Endothelial cell of umbilical vein (primary cell): ENCODE data around the gene OR2AJ1. TPM values are rescaled to one million over a fixed set of nuclear protein-coding genes. Genes with fewer than 3 reads are reported as not detected.

ENCODE experiments used
- BruUV-seq: library from RNA; stranded (reverse); fragments of 400-500 nt; replicated peaks from 2 replicates; lab custom pipeline; 2021; lab: Mats Ljungman, UMichigan
- CTCF ChIA-PET: fragments of 300-600, 350-600 bp; sonication (Branson Sonifier 250); formaldehyde crosslinking; loops from one replicate; lab custom pipeline; 2021; ENCODE audit warnings: antibody characterized with exemption, inconsistent platforms; lab: Charles Lee
- POLR2A ChIA-PET: fragments of 300-600, 350-600 bp; sonication (Branson Sonifier 250); formaldehyde crosslinking; loops from one replicate; lab custom pipeline; 2021; ENCODE audit warnings: antibody characterized with exemption, inconsistent platforms; lab: Charles Lee
- DNase-seq: peaks from one replicate; pipeline ENCODE4 v3.0.0-alpha.2; 2011; ENCODE audit warnings: low read depth, low spot score
- FAIRE-seq: peaks from 2 replicates; lab custom pipeline; 2011; peaks lifted over from hg19 to GRCh38; lab: Jason Lieb, UNC
- H2AFZ ChIP-seq: 2 replicates; pipeline ENCODE4 v1.6.0; 2012; ENCODE audit warnings: low read depth, low read length, control low read depth, inconsistent platforms
- H3K27ac ChIP-seq: 2 replicates; pipeline ENCODE4 v1.5.1; 2011; ENCODE audit warnings: low read depth, mild to moderate bottlenecking, control low read depth, low read length, moderate library complexity; ENCODE audit not compliant: insufficient read depth
- H3K27me3 ChIP-seq, 2 experiments: 2 replicates each; pipeline versions ENCODE4 v1.6.0 to v1.6.1; 2011; ENCODE audit warnings: low read length in 2 of 2, mixed read lengths in 1 of 2; ENCODE audit not compliant: control insufficient read depth in 2 of 2, insufficient read depth in 2 of 2
- H3K36me3 ChIP-seq, 2 experiments: 2 replicates in 1 of 2; 3 replicates in 1 of 2; pipeline ENCODE4 v1.5.1; 2011; ENCODE audit warnings: low read length in 2 of 2, mild to moderate bottlenecking in 1 of 2, moderate library complexity in 1 of 2; ENCODE audit not compliant: control insufficient read depth in 2 of 2, insufficient read depth in 2 of 2; ENCODE audit errors: extremely low read depth in 1 of 2
- H3K4me1 ChIP-seq: 3 replicates; pipeline ENCODE4 v1.5.1; 2011; ENCODE audit warnings: mild to moderate bottlenecking, low read length; ENCODE audit not compliant: control insufficient read depth, insufficient read depth; ENCODE audit errors: extremely low read depth
- H3K4me2 ChIP-seq: 2 replicates; pipeline ENCODE4 v1.6.1; 2011; ENCODE audit warnings: low read length, control low read depth, mixed read lengths; ENCODE audit not compliant: insufficient read depth
- H3K4me3 ChIP-seq, 3 experiments: fragments of 200-600 bp in 1 of 3; sonication (generic), shearing (Covaris generic) in 1 of 3; replicated peaks in 1 of 3; 2 replicates each; pipeline ENCODE4 v1.5.1; 2011 to 2016; ENCODE audit warnings: control low read depth in 3 of 3, low read length in 3 of 3, mild to moderate bottlenecking in 2 of 3, inconsistent platforms in 1 of 3, low read depth in 1 of 3, moderate library complexity in 1 of 3; ENCODE audit not compliant: insufficient read depth in 1 of 3
- H3K79me2 ChIP-seq: 2 replicates; pipeline ENCODE4 v1.6.0; 2012; ENCODE audit warnings: low read length, inconsistent platforms; ENCODE audit not compliant: control insufficient read depth, insufficient read depth
- H3K9ac ChIP-seq: replicated peaks from 2 replicates; pipeline ENCODE3; 2011; ENCODE audit warnings: low read length, control low read depth; ENCODE audit not compliant: insufficient read depth; ENCODE audit errors: extremely low read depth
- H3K9me1 ChIP-seq: replicated peaks from 3 replicates; pipeline ENCODE4 v1.6.0; 2011; ENCODE audit warnings: mild to moderate bottlenecking, low read length; ENCODE audit not compliant: control insufficient read depth, insufficient read depth; ENCODE audit errors: extremely low read depth
- H3K9me3 ChIP-seq: replicated peaks from 2 replicates; pipeline ENCODE4 v1.5.1; 2012; ENCODE audit warnings: low read length, inconsistent platforms; ENCODE audit not compliant: control insufficient read depth, insufficient read depth
- H4K20me1 ChIP-seq: replicated peaks from 2 replicates; pipeline ENCODE3; 2011; ENCODE audit warnings: mild to moderate bottlenecking, low read length; ENCODE audit not compliant: control insufficient read depth, insufficient read depth; ENCODE audit errors: extremely low read depth
- CTCF ChIP-seq, 2 donors: IDR thresholded peaks; 1 replicate in 1 of 2; 2 replicates in 1 of 2; pipeline ENCODE4 v1.5.1; 2011; ENCODE audit warnings: low read length in 2 of 2, mild to moderate bottlenecking in 2 of 2, moderate library complexity in 2 of 2, control low read depth in 1 of 2, inconsistent platforms in 1 of 2, low read depth in 1 of 2; ENCODE audit not compliant: insufficient read depth in 1 of 2; ENCODE audit errors: extremely low read depth in 1 of 2
- EZH2 ChIP-seq: IDR thresholded peaks from 2 replicates; pipeline ENCODE4 v1.6.1; 2012; ENCODE audit warnings: borderline replicate concordance, low read depth, mild to moderate bottlenecking, moderate library complexity, low read length, inconsistent platforms; ENCODE audit not compliant: severe bottlenecking
- FOS ChIP-seq: IDR thresholded peaks from 2 replicates; pipeline ENCODE4 v1.6.1; 2011; ENCODE audit warnings: mild to moderate bottlenecking, low read length, moderate library complexity, borderline replicate concordance; ENCODE audit not compliant: insufficient read depth
- GATA2 ChIP-seq: IDR thresholded peaks from 2 replicates; pipeline ENCODE4 v1.7.0; 2011; ENCODE audit warnings: low read depth, mild to moderate bottlenecking, moderate library complexity, mixed read lengths, low read length; ENCODE audit not compliant: insufficient read length, insufficient read depth
- JUN ChIP-seq: IDR thresholded peaks from 2 replicates; pipeline ENCODE4 v1.6.1; 2011; ENCODE audit warnings: borderline replicate concordance, low read depth; ENCODE audit not compliant: insufficient read length, insufficient read depth
- MAX ChIP-seq: IDR thresholded peaks from 2 replicates; pipeline ENCODE4 v1.6.1; 2011; ENCODE audit not compliant: insufficient read depth, insufficient read length
- MYC ChIP-seq: IDR thresholded peaks from one replicate; pipeline ENCODE4 v1.6.1; 2011; ENCODE audit warnings: mild to moderate bottlenecking, low read depth, low read length
- POLR2A ChIP-seq: IDR thresholded peaks from 2 replicates; pipeline ENCODE4 v1.6.1; 2012; ENCODE audit warnings: low read depth, mild to moderate bottlenecking, control low read depth, low read length
- POLR2AphosphoS5 ChIP-seq: IDR thresholded peaks from 2 replicates; pipeline ENCODE4 v1.6.1; 2012; ENCODE audit warnings: low read depth, mild to moderate bottlenecking, control low read depth, low read length, moderate library complexity; ENCODE audit not compliant: insufficient read depth
- dilution Hi-C: fragments of 300-500 bp; cut with MboI; formaldehyde crosslinking; loops from one replicate; pipeline ENCODE4 v1.15.0; 2019; ENCODE audit warnings: low sequenced_read_pairs; ENCODE audit not compliant: extremely low pct_ligation_motif_present
- intact Hi-C: fragments of 100-400 bp; cut with micrococcal nuclease; formaldehyde crosslinking; loops from one replicate; pipeline ENCODE4 v1.10.0; 2022
- polyA plus RNA-seq, 4 experiments: library from polyadenylated mRNA; depleted of rRNA in 3 of 4; stranded (reverse) in 3 of 4; unstranded in 1 of 4; fragments of >200 nt; gene quantifications; 2 replicates each; pipeline versions ENCODE4 v1.2.1 to v1.2.3, GENCODE V29; 2011 to 2012; ENCODE audit warnings: missing spikeins in 1 of 4
- total RNA-seq: library from RNA; stranded (reverse); gene quantifications from 2 replicates; pipeline ENCODE4 v1.2.3, GENCODE V29; 2021

The OR2AJ1 gene
- total and polyA plus RNA-seq, 2 donors (not counting 3 experiments of a cell fraction or from before 2014, with no cell fraction given): not detected

- DNase-seq (no peak), FAIRE-seq (no peak)
- no peak overlapping the region for H3K4me3 ChIP-seq
- TF ChIP-seq MAX (no peak), FOS (no peak), JUN (no peak), CTCF (IDR thresholded peaks at IDR 0.05; ENCODE audit: extremely low read depth in 1 of 2, insufficient read depth in 1 of 2, low read depth in 1 of 2, low read length in 2 of 2) (no peak), EZH2 (no peak), POLR2A (no peak), MYC (no peak), GATA2 (no peak), POLR2AphosphoS5 (no peak)
- dilution Hi-C loops: no loop called here
- no peak overlapping the region for H3K4me2 ChIP-seq
- intact Hi-C loops: no loop called here
- peaks cover 6% of the 10 kb centered on the region for H3K9me3 ChIP-seq
- no peak overlapping the region for H3K9ac ChIP-seq
- no peaks in the 10 kb centered on the region for H3K79me2 ChIP-seq
- BruUV-seq: no TSS peak
- H2AFZ ChIP-seq: no peak overlapping the region
- H4K20me1 ChIP-seq: no peaks in the 10 kb centered on the region
- no peaks in the 10 kb centered on the region for H3K9me1 ChIP-seq
- H3K27me3 ChIP-seq: no peaks in the 10 kb centered on the region
- no peak overlapping the region for H3K27ac ChIP-seq
- POLR2A ChIA-PET: no interaction called here
- H3K4me1 ChIP-seq: no peaks in the 10 kb centered on the region
- H3K36me3 ChIP-seq: no peaks in the 10 kb centered on the region
- CTCF ChIA-PET: no interaction called here
These were observed 38.4 kb downstream of the OR2AJ1 start for GRCh38 chr1:247962911-247963588.
